GM21390 (cell line): Measurements from ENCODE around the gene MRPL53.

Experiments
- ATAC-seq: cut with Tn5 transposase; IDR thresholded peaks from one replicate; pipeline ENCODE4 v1.9.1; 2021; ENCODE audit not compliant: unreplicated experiment

The MRPL53 gene

GRCh38 chr2:74472086-74472944 is at the start of gene MRPL53:
Gene MRPL53 (minus strand): TSS chr2:74472680. CDS start chr2:74472660, 20 bp downstream.
- peak; percentile 91 for ATAC-seq

GRCh38 chr2:74516650-74517049 is 44.2 kb upstream of the MRPL53 start:
- ATAC-seq: no peak

GRCh38 chr2:74515981-74516633 is 43.6 kb upstream of the MRPL53 start:
- ATAC-seq: peak; percentile 66

GRCh38 chr2:74515271-74515980 is 42.9 kb upstream of the MRPL53 start:
- no peak for ATAC-seq

- no peak for ATAC-seq
Measured at GRCh38 chr2:74514368-74515270, 42.1 kb upstream of the MRPL53 start, which contains the start of gene TLX2. Gene TLX2 (plus strand): TSS chr2:74514450. CDS start chr2:74514807, 357 bp downstream.

- ATAC-seq: no peak
Measured at GRCh38 chr2:74513605-74514367, 41.3 kb upstream of the MRPL53 start.

GRCh38 chr2:74512744-74513604 is 40.5 kb upstream of the MRPL53 start:
- ATAC-seq: no peak

- no peak for ATAC-seq
Measured at GRCh38 chr2:74511104-74511989, 38.9 kb upstream of the MRPL53 start.

- no peak for ATAC-seq
Measured at GRCh38 chr2:74510272-74510671, 37.8 kb upstream of the MRPL53 start.

- no peak for ATAC-seq
Measured at GRCh38 chr2:74507926-74508520, 35.5 kb upstream of the MRPL53 start.

GRCh38 chr2:74507145-74507925 is 34.9 kb upstream of the MRPL53 start, which contains the start of gene PCGF1:
Gene PCGF1 (minus strand): TSS chr2:74507695. CDS start chr2:74507668, 27 bp downstream.
- ATAC-seq: peak; percentile 88

GRCh38 chr2:74505448-74506246 is 33.2 kb upstream of the MRPL53 start:
- no peak for ATAC-seq

- ATAC-seq: no peak
Measured at GRCh38 chr2:74504591-74504990, 32.1 kb upstream of the MRPL53 start.

GRCh38 chr2:74503506-74504475 is 31.3 kb upstream of the MRPL53 start:
- no peak for ATAC-seq
